SKM-1 (cell line): ENCODE data around the gene ULK2.
"Not testable (repeated sequence)": the region's sequence is repeated elsewhere in the genome, so short reads cannot be mapped to it uniquely, and the experiment has no call there.

Experiments
- DNase-seq: peaks from one replicate; lab custom pipeline; 2025; ENCODE audit not compliant: unreplicated experiment; lab: John Stamatoyannopoulos, UW

Gene ULK2

GRCh38 chr17:19768046-19768782 lies 99.5 kb downstream of the ULK2 start:
- no peak for DNase-seq

GRCh38 chr17:19766421-19767270 lies 101.1 kb downstream of the ULK2 start:
- peak; percentile 19 for DNase-seq

GRCh38 chr17:19766016-19766415 lies 101.7 kb downstream of the ULK2 start:
- no peak for DNase-seq

DNA sequence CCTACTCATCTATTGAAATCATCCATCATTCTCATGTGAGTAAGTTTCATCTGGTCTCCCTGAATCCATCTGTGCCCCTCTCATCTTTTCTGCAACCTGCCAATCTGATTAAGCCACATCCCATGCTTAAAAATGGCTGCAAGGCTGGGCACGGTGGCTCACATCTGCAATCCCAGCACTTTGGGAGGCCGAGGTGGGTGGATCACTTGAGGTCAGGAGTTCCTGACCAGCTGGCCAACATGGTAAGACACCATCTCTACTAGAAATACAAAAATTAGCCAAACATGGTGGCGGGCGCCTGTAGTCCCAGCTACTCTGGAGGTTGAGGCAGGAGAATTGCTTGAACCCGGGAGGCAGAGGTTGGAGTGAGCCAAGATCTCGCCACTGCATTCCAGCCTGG lies 103.7 kb downstream of the ULK2 start:
- not testable (repeated sequence) for DNase-seq

DNA sequence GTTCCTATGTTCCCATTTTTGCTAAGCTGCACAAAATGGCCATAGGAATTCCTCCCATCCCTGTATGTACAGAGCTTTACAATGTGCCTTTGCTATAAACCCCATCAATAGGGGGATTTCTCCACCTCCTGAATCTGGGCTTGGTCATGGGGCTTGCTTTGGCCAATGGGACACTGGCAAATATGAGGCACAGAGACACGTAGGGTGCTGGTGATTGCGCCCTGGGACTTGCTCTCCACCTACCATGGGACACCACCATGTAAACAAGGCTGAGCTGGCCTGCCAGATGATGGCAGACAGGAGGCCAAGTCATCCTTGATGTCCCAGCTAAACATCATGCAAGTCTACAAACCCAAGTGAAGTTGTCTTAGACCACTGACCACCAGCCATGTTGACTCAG lies 104.3 kb downstream of the ULK2 start:
- DNase-seq, result no peak

DNA sequence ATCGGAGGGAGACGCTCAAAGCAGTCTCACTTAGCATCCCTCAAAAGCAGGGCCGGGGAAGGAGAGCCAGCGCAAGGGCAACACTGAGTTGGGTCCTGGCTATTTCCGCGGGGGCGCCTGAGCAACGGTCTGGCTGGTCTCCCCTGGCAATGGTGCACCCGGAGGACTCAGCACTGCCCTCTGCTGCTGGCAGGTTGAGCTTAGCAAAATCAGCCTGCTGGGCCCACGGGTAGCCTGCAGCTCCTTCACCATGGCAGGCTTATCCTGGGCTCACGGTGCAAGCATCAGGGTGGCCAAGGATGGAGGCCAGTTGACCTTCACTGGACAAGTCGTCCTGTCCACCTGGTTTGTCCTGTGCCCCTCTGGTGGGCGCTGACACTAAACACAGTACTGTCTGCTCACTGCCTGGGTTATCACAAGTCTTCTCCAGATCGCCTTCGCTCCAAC lies 105.2 kb downstream of the ULK2 start:
- DNase-seq, result peak; percentile 43

- no peak for DNase-seq
Observed at GRCh38 chr17:19760746-19761145, 107.0 kb downstream of the ULK2 start.

GRCh38 chr17:19759568-19760549 lies 107.9 kb downstream of the ULK2 start:
- DNase-seq, result no peak

- no peak for DNase-seq
Observed at GRCh38 chr17:19757536-19758180, 110.1 kb downstream of the ULK2 start.

- no peak for DNase-seq
Observed at GRCh38 chr17:19756546-19756945, 111.2 kb downstream of the ULK2 start.

DNA sequence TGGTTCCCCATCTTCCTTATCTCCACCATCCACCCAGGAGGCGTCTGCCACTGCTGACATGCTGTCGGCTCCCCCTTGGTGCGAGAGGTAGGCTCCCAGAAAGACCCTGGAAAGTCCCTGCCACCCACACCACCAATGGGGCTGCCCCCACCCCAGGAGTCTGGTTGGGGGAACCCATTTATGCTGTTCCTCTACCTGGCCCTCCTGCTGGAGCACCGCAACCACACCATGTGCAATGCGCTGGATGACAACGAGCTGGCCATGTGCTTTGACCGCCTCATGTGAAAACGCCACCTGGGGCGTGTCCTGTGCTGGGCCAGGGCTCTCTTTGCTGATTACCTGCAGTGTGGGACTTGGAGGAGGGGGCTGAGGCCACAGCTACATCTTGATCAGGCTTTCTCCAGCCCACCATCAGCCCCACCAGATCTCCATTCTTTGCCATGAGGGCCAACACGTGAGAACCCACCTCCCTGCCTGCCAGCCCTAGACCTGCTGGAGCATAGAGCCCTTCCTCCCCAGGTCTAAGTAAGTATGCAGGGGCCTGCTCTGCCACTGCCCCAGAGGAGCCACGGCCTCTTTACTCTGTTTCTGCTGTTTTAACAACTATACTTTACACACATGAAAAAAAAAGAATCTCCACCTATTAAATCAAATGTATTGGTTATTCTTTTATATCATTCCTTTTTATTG lies 111.8 kb downstream of the ULK2 start:
- DNase-seq, result no peak

DNA sequence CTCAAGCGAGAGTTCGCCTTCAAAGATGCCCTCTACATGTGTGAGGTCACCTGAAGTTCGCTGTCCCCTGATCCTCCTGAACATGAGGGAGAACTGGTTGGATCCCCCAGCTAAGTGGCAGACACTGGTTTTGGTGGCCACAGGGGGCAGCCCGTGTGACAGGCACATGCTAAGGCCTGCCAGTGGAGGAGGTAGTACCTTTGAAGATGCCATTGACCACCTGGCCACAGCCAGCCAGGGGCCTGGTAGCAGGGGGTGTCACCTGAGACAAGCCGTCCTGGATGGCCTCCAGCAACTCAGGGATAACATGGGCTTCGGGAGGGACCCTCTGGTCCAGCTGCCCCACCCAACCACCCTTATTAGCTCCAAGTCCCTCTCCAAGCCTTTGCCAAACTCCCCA lies 112.3 kb downstream of the ULK2 start:
- DNase-seq, result no peak

- no peak for DNase-seq
Observed at GRCh38 chr17:19753661-19754463, 113.9 kb downstream of the ULK2 start.

- no peak for DNase-seq
Observed at GRCh38 chr17:19753051-19753509, 114.7 kb downstream of the ULK2 start.

- no peak for DNase-seq
Observed at GRCh38 chr17:19752216-19753050, 115.3 kb downstream of the ULK2 start.

GRCh38 chr17:19750835-19751234 lies 116.9 kb downstream of the ULK2 start:
- DNase-seq, result no peak

GRCh38 chr17:19750020-19750572 lies 117.6 kb downstream of the ULK2 start:
- DNase-seq, result no peak

DNA sequence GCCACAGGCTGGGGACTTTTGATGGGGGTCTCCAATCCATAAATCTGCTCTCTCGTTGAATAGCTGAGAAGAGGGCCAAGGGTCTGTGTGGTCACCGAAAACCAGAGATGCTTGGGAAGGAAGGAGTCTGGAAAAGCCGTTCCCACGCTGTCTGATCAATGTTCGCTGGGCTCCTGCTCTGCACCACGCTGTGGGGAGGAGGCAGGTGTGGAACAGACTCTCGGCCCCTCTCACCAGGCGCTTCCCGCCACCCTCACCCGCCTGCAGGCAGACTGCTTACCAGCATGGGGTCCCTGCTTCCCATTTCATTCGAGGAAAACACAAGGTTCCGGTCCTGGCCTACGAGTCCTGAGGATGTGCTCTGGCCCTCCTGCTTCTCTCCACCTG lies 118.9 kb downstream of the ULK2 start:
- no peak for DNase-seq
